GM12878 (cell line): Measurements from ENCODE around the gene ROBO1.

Source experiments
- ATF3 ChIP-seq: IDR thresholded peaks from 2 replicates; pipeline ENCODE4 v1.6.1; 2011; ENCODE audit warnings: low read depth, mild to moderate bottlenecking, low read length, moderate library complexity, borderline replicate concordance; ENCODE audit errors: extremely low read depth
- BACH1 ChIP-seq: fragments of 450-650 bp; IDR thresholded peaks from 2 replicates; pipeline ENCODE4 v1.6.1; 2017; ENCODE audit warnings: mild to moderate bottlenecking, borderline replicate concordance
- BCL11A ChIP-seq: IDR thresholded peaks from 2 replicates; pipeline ENCODE4 v1.6.1; 2011; ENCODE audit warnings: low read depth, low read length
- CHD4 ChIP-seq: fragments of 200-600 bp; sonication (generic); IDR thresholded peaks from 2 replicates; pipeline ENCODE4 v1.6.1; 2016; ENCODE audit warnings: mild to moderate bottlenecking
- CREM ChIP-seq: IDR thresholded peaks from 2 replicates; pipeline ENCODE4 v1.6.1; 2014; ENCODE audit warnings: antibody characterized with exemption, low read depth
- NR2C2 ChIP-seq: IDR thresholded peaks from 2 replicates; pipeline ENCODE4 v1.6.1; 2011; ENCODE audit warnings: borderline replicate concordance, low read depth; ENCODE audit not compliant: control insufficient read depth, insufficient read length
- SIN3A ChIP-seq: IDR thresholded peaks from 2 replicates; pipeline ENCODE4 v1.6.1; 2012; ENCODE audit warnings: low read depth, low read length, improper control_type of control experiment
- TAF1 ChIP-seq: IDR thresholded peaks from 2 replicates; pipeline ENCODE4 v1.6.1; 2011; ENCODE audit warnings: mild to moderate bottlenecking, low read depth, low read length, borderline replicate concordance
- TCF3 ChIP-seq: IDR thresholded peaks from 2 replicates; pipeline ENCODE4 v1.6.1; 2012; ENCODE audit warnings: low read depth, mild to moderate bottlenecking, low read length, borderline replicate concordance; ENCODE audit not compliant: insufficient read depth
- TF ChIP-seq, protein P1 (sequence below), 3 experiments: IDR thresholded peaks in 2 of 3; conservative IDR thresholded peaks in 1 of 3; 2 replicates each; pipeline ENCODE4 v1.5.1; 2011; ENCODE audit warnings: low read depth in 3 of 3, low read length in 3 of 3, mild to moderate bottlenecking in 3 of 3, control low read depth in 2 of 3, moderate library complexity in 2 of 3, inconsistent platforms in 1 of 3, mixed read lengths in 1 of 3; ENCODE audit not compliant: control insufficient read depth in 2 of 3, insufficient read depth in 1 of 3; ENCODE audit errors: extremely low read depth in 1 of 3
- TF ChIP-seq, protein P2 (sequence below): fragments of 450-650 bp; formaldehyde crosslinking; IDR thresholded peaks from 2 replicates; pipeline ENCODE4 v1.5.0; 2022; ENCODE audit warnings: mild to moderate bottlenecking, missing genetic modification characterization

GRCh38 chr3:78872195-78872594 is 895.6 kb downstream of the ROBO1 start:
- TF ChIP-seq, protein P1, sequence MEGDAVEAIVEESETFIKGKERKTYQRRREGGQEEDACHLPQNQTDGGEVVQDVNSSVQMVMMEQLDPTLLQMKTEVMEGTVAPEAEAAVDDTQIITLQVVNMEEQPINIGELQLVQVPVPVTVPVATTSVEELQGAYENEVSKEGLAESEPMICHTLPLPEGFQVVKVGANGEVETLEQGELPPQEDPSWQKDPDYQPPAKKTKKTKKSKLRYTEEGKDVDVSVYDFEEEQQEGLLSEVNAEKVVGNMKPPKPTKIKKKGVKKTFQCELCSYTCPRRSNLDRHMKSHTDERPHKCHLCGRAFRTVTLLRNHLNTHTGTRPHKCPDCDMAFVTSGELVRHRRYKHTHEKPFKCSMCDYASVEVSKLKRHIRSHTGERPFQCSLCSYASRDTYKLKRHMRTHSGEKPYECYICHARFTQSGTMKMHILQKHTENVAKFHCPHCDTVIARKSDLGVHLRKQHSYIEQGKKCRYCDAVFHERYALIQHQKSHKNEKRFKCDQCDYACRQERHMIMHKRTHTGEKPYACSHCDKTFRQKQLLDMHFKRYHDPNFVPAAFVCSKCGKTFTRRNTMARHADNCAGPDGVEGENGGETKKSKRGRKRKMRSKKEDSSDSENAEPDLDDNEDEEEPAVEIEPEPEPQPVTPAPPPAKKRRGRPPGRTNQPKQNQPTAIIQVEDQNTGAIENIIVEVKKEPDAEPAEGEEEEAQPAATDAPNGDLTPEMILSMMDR (IDR thresholded peaks at IDR 0.05 in 2 of 3, conservative IDR thresholded peaks at IDR 0.05 in 1 of 3; ENCODE audit: control insufficient read depth in 2 of 3, extremely low read depth in 1 of 3, insufficient read depth in 1 of 3, low read depth in 3 of 3, low read length in 3 of 3) = no peak
- TF ChIP-seq, protein P2, sequence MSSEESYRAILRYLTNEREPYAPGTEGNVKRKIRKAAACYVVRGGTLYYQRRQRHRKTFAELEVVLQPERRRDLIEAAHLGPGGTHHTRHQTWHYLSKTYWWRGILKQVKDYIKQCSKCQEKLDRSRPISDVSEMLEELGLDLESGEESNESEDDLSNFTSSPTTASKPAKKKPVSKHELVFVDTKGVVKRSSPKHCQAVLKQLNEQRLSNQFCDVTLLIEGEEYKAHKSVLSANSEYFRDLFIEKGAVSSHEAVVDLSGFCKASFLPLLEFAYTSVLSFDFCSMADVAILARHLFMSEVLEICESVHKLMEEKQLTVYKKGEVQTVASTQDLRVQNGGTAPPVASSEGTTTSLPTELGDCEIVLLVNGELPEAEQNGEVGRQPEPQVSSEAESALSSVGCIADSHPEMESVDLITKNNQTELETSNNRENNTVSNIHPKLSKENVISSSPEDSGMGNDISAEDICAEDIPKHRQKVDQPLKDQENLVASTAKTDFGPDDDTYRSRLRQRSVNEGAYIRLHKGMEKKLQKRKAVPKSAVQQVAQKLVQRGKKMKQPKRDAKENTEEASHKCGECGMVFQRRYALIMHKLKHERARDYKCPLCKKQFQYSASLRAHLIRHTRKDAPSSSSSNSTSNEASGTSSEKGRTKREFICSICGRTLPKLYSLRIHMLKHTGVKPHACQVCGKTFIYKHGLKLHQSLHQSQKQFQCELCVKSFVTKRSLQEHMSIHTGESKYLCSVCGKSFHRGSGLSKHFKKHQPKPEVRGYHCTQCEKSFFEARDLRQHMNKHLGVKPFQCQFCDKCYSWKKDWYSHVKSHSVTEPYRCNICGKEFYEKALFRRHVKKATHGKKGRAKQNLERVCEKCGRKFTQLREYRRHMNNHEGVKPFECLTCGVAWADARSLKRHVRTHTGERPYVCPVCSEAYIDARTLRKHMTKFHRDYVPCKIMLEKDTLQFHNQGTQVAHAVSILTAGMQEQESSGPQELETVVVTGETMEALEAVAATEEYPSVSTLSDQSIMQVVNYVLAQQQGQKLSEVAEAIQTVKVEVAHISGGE = no peak
- TF ChIP-seq BCL11A (no peak), BACH1 (no peak), TAF1 (no peak), CHD4 (no peak), CREM (no peak), NR2C2 (no peak), ATF3 (no peak), TCF3 (no peak), SIN3A (no peak)
